Endothelial cell of umbilical vein (primary cell): ENCODE data around the gene IL17RB. TPM values are rescaled to one million over a fixed set of nuclear protein-coding genes. Genes with fewer than 3 reads are reported as not detected.

Experiments used
- BruUV-seq: library from RNA; stranded (reverse); fragments of 400-500 nt; replicated peaks from 2 replicates; lab custom pipeline; 2021; lab: Mats Ljungman, UMichigan
- CTCF ChIA-PET: fragments of 300-600, 350-600 bp; sonication (Branson Sonifier 250); formaldehyde crosslinking; loops from one replicate; lab custom pipeline; 2021; ENCODE audit warnings: antibody characterized with exemption, inconsistent platforms; lab: Charles Lee
- POLR2A ChIA-PET: fragments of 300-600, 350-600 bp; sonication (Branson Sonifier 250); formaldehyde crosslinking; loops from one replicate; lab custom pipeline; 2021; ENCODE audit warnings: antibody characterized with exemption, inconsistent platforms; lab: Charles Lee
- DNase-seq: peaks from one replicate; pipeline ENCODE4 v3.0.0-alpha.2; 2011; ENCODE audit warnings: low read depth, low spot score
- FAIRE-seq: peaks from 2 replicates; lab custom pipeline; 2011; peaks lifted over from hg19 to GRCh38; lab: Jason Lieb, UNC
- H2AFZ ChIP-seq: 2 replicates; pipeline ENCODE4 v1.6.0; 2012; ENCODE audit warnings: low read depth, low read length, control low read depth, inconsistent platforms
- H3K27ac ChIP-seq: 2 replicates; pipeline ENCODE4 v1.5.1; 2011; ENCODE audit warnings: low read depth, mild to moderate bottlenecking, control low read depth, low read length, moderate library complexity; ENCODE audit not compliant: insufficient read depth
- H3K27me3 ChIP-seq, 2 experiments: 2 replicates each; pipeline versions ENCODE4 v1.6.0 to v1.6.1; 2011; ENCODE audit warnings: low read length in 2 of 2, mixed read lengths in 1 of 2; ENCODE audit not compliant: control insufficient read depth in 2 of 2, insufficient read depth in 2 of 2
- H3K36me3 ChIP-seq, 2 experiments: 2 replicates in 1 of 2; 3 replicates in 1 of 2; pipeline ENCODE4 v1.5.1; 2011; ENCODE audit warnings: low read length in 2 of 2, mild to moderate bottlenecking in 1 of 2, moderate library complexity in 1 of 2; ENCODE audit not compliant: control insufficient read depth in 2 of 2, insufficient read depth in 2 of 2; ENCODE audit errors: extremely low read depth in 1 of 2
- H3K4me1 ChIP-seq: 3 replicates; pipeline ENCODE4 v1.5.1; 2011; ENCODE audit warnings: mild to moderate bottlenecking, low read length; ENCODE audit not compliant: control insufficient read depth, insufficient read depth; ENCODE audit errors: extremely low read depth
- H3K4me2 ChIP-seq: 2 replicates; pipeline ENCODE4 v1.6.1; 2011; ENCODE audit warnings: low read length, control low read depth, mixed read lengths; ENCODE audit not compliant: insufficient read depth
- H3K4me3 ChIP-seq, 3 experiments: fragments of 200-600 bp in 1 of 3; sonication (generic), shearing (Covaris generic) in 1 of 3; replicated peaks in 1 of 3; 2 replicates each; pipeline ENCODE4 v1.5.1; 2011 to 2016; ENCODE audit warnings: control low read depth in 3 of 3, low read length in 3 of 3, mild to moderate bottlenecking in 2 of 3, inconsistent platforms in 1 of 3, low read depth in 1 of 3, moderate library complexity in 1 of 3; ENCODE audit not compliant: insufficient read depth in 1 of 3
- H3K79me2 ChIP-seq: 2 replicates; pipeline ENCODE4 v1.6.0; 2012; ENCODE audit warnings: low read length, inconsistent platforms; ENCODE audit not compliant: control insufficient read depth, insufficient read depth
- H3K9ac ChIP-seq: replicated peaks from 2 replicates; pipeline ENCODE3; 2011; ENCODE audit warnings: low read length, control low read depth; ENCODE audit not compliant: insufficient read depth; ENCODE audit errors: extremely low read depth
- H3K9me1 ChIP-seq: replicated peaks from 3 replicates; pipeline ENCODE4 v1.6.0; 2011; ENCODE audit warnings: mild to moderate bottlenecking, low read length; ENCODE audit not compliant: control insufficient read depth, insufficient read depth; ENCODE audit errors: extremely low read depth
- H3K9me3 ChIP-seq: replicated peaks from 2 replicates; pipeline ENCODE4 v1.5.1; 2012; ENCODE audit warnings: low read length, inconsistent platforms; ENCODE audit not compliant: control insufficient read depth, insufficient read depth
- H4K20me1 ChIP-seq: replicated peaks from 2 replicates; pipeline ENCODE3; 2011; ENCODE audit warnings: mild to moderate bottlenecking, low read length; ENCODE audit not compliant: control insufficient read depth, insufficient read depth; ENCODE audit errors: extremely low read depth
- CTCF ChIP-seq, 2 donors: IDR thresholded peaks; 1 replicate in 1 of 2; 2 replicates in 1 of 2; pipeline ENCODE4 v1.5.1; 2011; ENCODE audit warnings: low read length in 2 of 2, mild to moderate bottlenecking in 2 of 2, moderate library complexity in 2 of 2, control low read depth in 1 of 2, inconsistent platforms in 1 of 2, low read depth in 1 of 2; ENCODE audit not compliant: insufficient read depth in 1 of 2; ENCODE audit errors: extremely low read depth in 1 of 2
- EZH2 ChIP-seq: IDR thresholded peaks from 2 replicates; pipeline ENCODE4 v1.6.1; 2012; ENCODE audit warnings: borderline replicate concordance, low read depth, mild to moderate bottlenecking, moderate library complexity, low read length, inconsistent platforms; ENCODE audit not compliant: severe bottlenecking
- FOS ChIP-seq: IDR thresholded peaks from 2 replicates; pipeline ENCODE4 v1.6.1; 2011; ENCODE audit warnings: mild to moderate bottlenecking, low read length, moderate library complexity, borderline replicate concordance; ENCODE audit not compliant: insufficient read depth
- GATA2 ChIP-seq: IDR thresholded peaks from 2 replicates; pipeline ENCODE4 v1.7.0; 2011; ENCODE audit warnings: low read depth, mild to moderate bottlenecking, moderate library complexity, mixed read lengths, low read length; ENCODE audit not compliant: insufficient read length, insufficient read depth
- JUN ChIP-seq: IDR thresholded peaks from 2 replicates; pipeline ENCODE4 v1.6.1; 2011; ENCODE audit warnings: borderline replicate concordance, low read depth; ENCODE audit not compliant: insufficient read length, insufficient read depth
- MAX ChIP-seq: IDR thresholded peaks from 2 replicates; pipeline ENCODE4 v1.6.1; 2011; ENCODE audit not compliant: insufficient read depth, insufficient read length
- MYC ChIP-seq: IDR thresholded peaks from one replicate; pipeline ENCODE4 v1.6.1; 2011; ENCODE audit warnings: mild to moderate bottlenecking, low read depth, low read length
- POLR2A ChIP-seq: IDR thresholded peaks from 2 replicates; pipeline ENCODE4 v1.6.1; 2012; ENCODE audit warnings: low read depth, mild to moderate bottlenecking, control low read depth, low read length
- POLR2AphosphoS5 ChIP-seq: IDR thresholded peaks from 2 replicates; pipeline ENCODE4 v1.6.1; 2012; ENCODE audit warnings: low read depth, mild to moderate bottlenecking, control low read depth, low read length, moderate library complexity; ENCODE audit not compliant: insufficient read depth
- dilution Hi-C: fragments of 300-500 bp; cut with MboI; formaldehyde crosslinking; loops from one replicate; pipeline ENCODE4 v1.15.0; 2019; ENCODE audit warnings: low sequenced_read_pairs; ENCODE audit not compliant: extremely low pct_ligation_motif_present
- intact Hi-C: fragments of 100-400 bp; cut with micrococcal nuclease; formaldehyde crosslinking; loops from one replicate; pipeline ENCODE4 v1.10.0; 2022
- polyA plus RNA-seq, 4 experiments: library from polyadenylated mRNA; depleted of rRNA in 3 of 4; stranded (reverse) in 3 of 4; unstranded in 1 of 4; fragments of >200 nt; gene quantifications; 2 replicates each; pipeline versions ENCODE4 v1.2.1 to v1.2.3, GENCODE V29; 2011 to 2012; ENCODE audit warnings: missing spikeins in 1 of 4
- total RNA-seq: library from RNA; stranded (reverse); gene quantifications from 2 replicates; pipeline ENCODE4 v1.2.3, GENCODE V29; 2021

Gene IL17RB
- total and polyA plus RNA-seq, 2 donors (not counting 3 experiments of a cell fraction or from before 2014, with no cell fraction given) = 0.04 TPM; not detected in 1

GRCh38 chr3:53902067-53902466 lies 55.7 kb downstream of the IL17RB start:
- FAIRE-seq (no peak), DNase-seq (no peak)
- H2AFZ ChIP-seq = no peak overlapping the region
- no peak overlapping the region for H3K27ac ChIP-seq
- H3K4me2 ChIP-seq = no peak overlapping the region
- H3K9me1 ChIP-seq = no peaks in the 10 kb centered on the region
- TF ChIP-seq JUN = no peak
- no peak for TF ChIP-seq POLR2AphosphoS5
- no peak for TF ChIP-seq GATA2
- TF ChIP-seq MAX = no peak
- no peak for TF ChIP-seq MYC
- no peak for TF ChIP-seq EZH2
- no peak for TF ChIP-seq CTCF (IDR thresholded peaks at IDR 0.05; ENCODE audit: extremely low read depth in 1 of 2, insufficient read depth in 1 of 2, low read depth in 1 of 2, low read length in 2 of 2)
- TF ChIP-seq FOS = no peak
- no peak for TF ChIP-seq POLR2A
- H3K4me1 ChIP-seq = no peaks in the 10 kb centered on the region
- H3K9ac ChIP-seq = no peak overlapping the region
- H3K9me3 ChIP-seq = no peaks in the 10 kb centered on the region
- no peaks in the 10 kb centered on the region for H3K36me3 ChIP-seq
- ChIA-PET CTCF (no interaction called here), POLR2A (no interaction called here)
- dilution Hi-C loops = no loop called here
- H3K4me3 ChIP-seq = no peak overlapping the region
- no peaks in the 10 kb centered on the region for H3K79me2 ChIP-seq
- peaks cover 4 to 23% of the 10 kb centered on the region in 2 experiments for H3K27me3 ChIP-seq
- H4K20me1 ChIP-seq = no peaks in the 10 kb centered on the region
- BruUV-seq = no TSS peak
- intact Hi-C loops = no loop called here
